K562 (cell line): ENCODE data around the gene DYNLT2B. TPM values are rescaled to one million over a fixed set of nuclear protein-coding genes. Genes with fewer than 3 reads are reported as not detected.

ENCODE experiments used
- ATAC-seq: fragments of 200-7000 bp; cut with Tn5 transposase; 3 replicates; pipeline ENCODE4 v1.9.1; 2020; ENCODE audit warnings: moderate library complexity
- BruUV-seq: library from RNA; stranded (reverse); fragments of 400-500 nt; replicated peaks from 2 replicates; lab custom pipeline; 2021; lab: Mats Ljungman, UMichigan
- CTCF ChIA-PET: fragments of 300-600 bp; formaldehyde crosslinking; extraction: SDS; loops from one replicate; lab custom pipeline; 2021; ENCODE audit warnings: low intra/inter-chr PET ratio; lab: Yijun Ruan, JAX
- POLR2A ChIA-PET: fragments of 300-600, 350-650 bp; sonication (Branson Sonifier 250); formaldehyde crosslinking; extraction: SDS; loops from one replicate; lab custom pipeline; 2021; ENCODE audit warnings: antibody characterized with exemption, inconsistent platforms; lab: Yijun Ruan, JAX
- DNase-seq, 4 experiments: peaks; one replicate each; pipeline versions ENCODE4 v3.0.0 to v3.0.0-alpha.2; 2011 to 2018; ENCODE audit warnings: low spot score in 3 of 4, mixed read lengths in 3 of 4; ENCODE audit errors: extremely low read depth in 1 of 4
- FAIRE-seq: peaks from 2 replicates; lab custom pipeline; 2011; peaks lifted over from hg19 to GRCh38; lab: Jason Lieb, UNC
- H2AFZ ChIP-seq: 2 replicates; pipeline ENCODE4 v1.6.0; 2011; ENCODE audit warnings: low read depth, low read length, control low read depth, inconsistent platforms
- H3K27ac ChIP-seq: fragments of 200-600 bp; 3 replicates; pipeline ENCODE4 v1.8.0; 2011; ENCODE audit warnings: low read depth, mild to moderate bottlenecking, control low read depth, inconsistent platforms, low read length, moderate library complexity, mixed read lengths; ENCODE audit errors: extremely low read depth
- H3K27me3 ChIP-seq, 2 experiments: fragments of 300-600 bp in 1 of 2; 2 replicates in 1 of 2; 3 replicates in 1 of 2; pipeline versions ENCODE4 v1.6.0 to v1.8.0; 2011; ENCODE audit warnings: inconsistent platforms in 2 of 2, low read length in 2 of 2, mild to moderate bottlenecking in 1 of 2, mixed read lengths in 1 of 2, moderate library complexity in 1 of 2; ENCODE audit not compliant: control insufficient read depth in 2 of 2, insufficient read depth in 2 of 2
- H3K36me3 ChIP-seq: fragments of 300-600 bp; 3 replicates; pipeline ENCODE4 v1.8.0; 2011; ENCODE audit warnings: mild to moderate bottlenecking, low read length, inconsistent platforms; ENCODE audit not compliant: control insufficient read depth, insufficient read depth
- H3K4me1 ChIP-seq, 2 experiments: fragments of 200-600 bp in 1 of 2; replicated peaks in 1 of 2; 2 replicates in 1 of 2; 3 replicates in 1 of 2; pipeline versions ENCODE4 v1.5.1 to v1.8.0; 2011; ENCODE audit warnings: inconsistent platforms in 2 of 2, low read length in 2 of 2, mild to moderate bottlenecking in 1 of 2, mixed read lengths in 1 of 2, moderate library complexity in 1 of 2; ENCODE audit not compliant: control insufficient read depth in 2 of 2, insufficient read depth in 2 of 2
- H3K4me2 ChIP-seq: 2 replicates; pipeline ENCODE4 v1.6.1; 2011; ENCODE audit warnings: low read length, control low read depth, inconsistent platforms, mixed read lengths; ENCODE audit not compliant: insufficient read depth
- H3K4me3 ChIP-seq: fragments of 200-600 bp; sonication (generic), shearing (Covaris generic); 2 replicates; pipeline ENCODE4 v1.5.1; 2016; ENCODE audit warnings: control low read depth, inconsistent platforms
- H3K79me2 ChIP-seq: fragments of 200-600 bp; 3 replicates; pipeline ENCODE4 v1.8.0; 2011; ENCODE audit warnings: low read length, inconsistent platforms; ENCODE audit not compliant: control insufficient read depth, insufficient read depth
- H3K9ac ChIP-seq, 2 experiments: 2 replicates each; pipeline versions ENCODE4 v1.6.0 to v1.6.1; 2011; ENCODE audit warnings: low read depth in 2 of 2, low read length in 2 of 2, control low read depth in 1 of 2, inconsistent platforms in 1 of 2, mild to moderate bottlenecking in 1 of 2, mixed read lengths in 1 of 2; ENCODE audit not compliant: insufficient read depth in 1 of 2
- H3K9me1 ChIP-seq: one replicate; pipeline ENCODE4 v1.6.0; 2011; ENCODE audit warnings: inconsistent platforms, mild to moderate bottlenecking, low read length, moderate library complexity; ENCODE audit not compliant: control insufficient read depth, insufficient read depth
- H3K9me3 ChIP-seq: replicated peaks from 2 replicates; pipeline ENCODE4 v1.5.1; 2011; ENCODE audit warnings: low read depth, low read length, inconsistent platforms; ENCODE audit not compliant: control insufficient read depth, insufficient read depth
- H4K20me1 ChIP-seq: replicated peaks from 2 replicates; pipeline ENCODE4 v1.6.1; 2011; ENCODE audit warnings: low read length, inconsistent platforms, mixed read lengths; ENCODE audit not compliant: control insufficient read depth, insufficient read depth
- ARHGAP35 ChIP-seq: fragments of 450-650 bp; IDR thresholded peaks from 2 replicates; pipeline ENCODE4 v1.6.1; 2018; ENCODE audit not compliant: partially characterized antibody
- CHD1 ChIP-seq: fragments of 200-600 bp; sonication (generic); IDR thresholded peaks from one replicate; pipeline ENCODE4 v1.6.1; 2012; ENCODE audit warnings: mild to moderate bottlenecking, moderate library complexity, low read length, inconsistent platforms
- CHD2 ChIP-seq: IDR thresholded peaks from 2 replicates; pipeline ENCODE4 v1.6.1; 2011; ENCODE audit warnings: low read depth, low read length
- CLOCK ChIP-seq: fragments of 250-450 bp; sonication (Bioruptor Pico); IDR thresholded peaks from 2 replicates; pipeline ENCODE4 v1.4.0; 2020; ENCODE audit warnings: mild to moderate bottlenecking, moderate library complexity, borderline replicate concordance
- GTF2F1 ChIP-seq: IDR thresholded peaks from 2 replicates; pipeline ENCODE4 v1.6.1; 2011; ENCODE audit warnings: low read depth, low read length, improper control_type of control experiment
- HNRNPH1 ChIP-seq: fragments of 200-400 bp; formaldehyde crosslinking; optimal IDR thresholded peaks from 2 replicates; pipeline ENCODE3; 2017; ENCODE audit warnings: low read depth, mild to moderate bottlenecking, low read length, moderate library complexity
- IFI16 ChIP-seq: fragments of 250-450 bp; sonication (Bioruptor Pico); IDR thresholded peaks from 2 replicates; pipeline ENCODE4 v2.1.2; 2022; ENCODE audit warnings: mild to moderate bottlenecking, inconsistent platforms
- NRF1 ChIP-seq, 2 experiments: fragments of 450-650 bp; IDR thresholded peaks in 1 of 2; conservative IDR thresholded peaks in 1 of 2; 2 replicates each; pipeline ENCODE4 v1.6.1; 2014; ENCODE audit warnings: mild to moderate bottlenecking in 2 of 2
- PTRF ChIP-seq: fragments of 450-650 bp; IDR thresholded peaks from 2 replicates; pipeline ENCODE4 v1.6.1; 2016; ENCODE audit warnings: mild to moderate bottlenecking, missing genetic modification characterization, missing compliant biosample characterization
- SAFB ChIP-seq: fragments of 200-400 bp; formaldehyde crosslinking; IDR thresholded peaks from 2 replicates; pipeline ENCODE4 v1.6.1; 2017; ENCODE audit warnings: low read depth, low read length, borderline replicate concordance
- ZFX ChIP-seq: sonication (generic); formaldehyde crosslinking; IDR thresholded peaks from 2 replicates; pipeline ENCODE4 v1.8.0; 2022; ENCODE audit warnings: mild to moderate bottlenecking, missing genetic modification reagents, moderate library complexity
- ZNF12 ChIP-seq: sonication (generic); formaldehyde crosslinking; IDR thresholded peaks from 2 replicates; pipeline ENCODE4 v1.4.0; 2020; ENCODE audit warnings: mild to moderate bottlenecking, missing genetic modification reagents
- ZNF124 ChIP-seq: sonication (generic); formaldehyde crosslinking; IDR thresholded peaks from 2 replicates; pipeline ENCODE4 v1.8.1; 2022; ENCODE audit warnings: missing genetic modification reagents
- ZNF175 ChIP-seq: fragments of 200-800 bp; sonication (Bioruptor generic); IDR thresholded peaks from 2 replicates; pipeline ENCODE4 v1.6.1; 2016; ENCODE audit warnings: low read depth, mild to moderate bottlenecking, missing genetic modification characterization, missing compliant biosample characterization
- ZNF354B ChIP-seq: fragments of 250-450 bp; sonication (Bioruptor Pico); IDR thresholded peaks from 2 replicates; pipeline ENCODE4 v1.4.0; 2020
- ZNF696 ChIP-seq: fragments of 250-450 bp; sonication (Bioruptor Pico); conservative IDR thresholded peaks from 2 replicates; pipeline ENCODE4 v1.4.0; 2020; ENCODE audit warnings: mild to moderate bottlenecking, moderate library complexity
- ZNF764 ChIP-seq: fragments of 250-450 bp; sonication (Bioruptor Pico); IDR thresholded peaks from 2 replicates; pipeline ENCODE4 v1.4.0; 2020; ENCODE audit warnings: low read depth, mild to moderate bottlenecking, moderate library complexity
- ZNF778 ChIP-seq: fragments of 450-650 bp; formaldehyde crosslinking; IDR thresholded peaks from 2 replicates; pipeline ENCODE4 v1.4.0; 2020; ENCODE audit warnings: mild to moderate bottlenecking, moderate library complexity
- WGBS: fragments of 100-300 bp; shearing (Covaris generic); methylation state at CpG from one replicate; pipeline ENCODE4 v1.1.6; 2016; ENCODE audit warnings: low coverage, mixed read lengths; ENCODE audit not compliant: insufficient coverage; ENCODE audit errors: missing lambda C conversion rate; 5-methylcytosine and 5-hydroxymethylcytosine counted together
- in situ Hi-C: fragments of 300-500 bp; cut with MboI; formaldehyde crosslinking; loops from 4 replicates; pipeline ENCODE4 v1.15.0; 2018; ENCODE audit warnings: inconsistent platforms, mixed read lengths
- intact Hi-C: fragments of 100-400 bp; cut with micrococcal nuclease; formaldehyde crosslinking; loops from 2 replicates; pipeline ENCODE4 v1.14.2; 2022
- polyA plus RNA-seq, 8 experiments: library from polyadenylated mRNA; depleted of rRNA in 4 of 8; stranded (reverse) in 5 of 8; unstranded in 3 of 8; fragments of >200 nt; fragmentation: Nextera tagmentation in 2 of 8; fragmentation: Illumina TruSeq in 1 of 8; extraction: Ambion mirVana in 2 of 8; extraction: Trizol in 1 of 8; gene quantifications; 2 replicates each; pipeline versions ENCODE4 v1.2.1 to v1.2.3, GENCODE V29; 2011 to 2014; ENCODE audit warnings: inconsistent platforms in 1 of 8, missing spikeins in 1 of 8
- total RNA-seq, 7 experiments: library from RNA; depleted of rRNA in 6 of 7; stranded (reverse); fragments of >200 nt in 6 of 7; fragmentation: Illumina TruSeq in 2 of 7; extraction: Trizol in 2 of 7; gene quantifications; 2 replicates each; pipeline versions ENCODE4 v1.2.1 to v1.2.3, GENCODE V29; 2011 to 2021; ENCODE audit warnings: low replicate concordance in 1 of 7

Gene DYNLT2B
- total and polyA plus RNA-seq, 9 of the 15 experiments (the other 6 are each of a cell fraction or from before 2014, with no cell fraction given), result 6.5 to 19.9 (median 8.7) TPM

- Histone ChIP-seq H3K4me2 (no peak overlapping the region), H3K36me3 (peaks cover 24% of the 10 kb centered on the region; the same call in 2 of the 3 replicates), H3K9me1 (no peaks in the 10 kb centered on the region), H3K9me3 (no peaks in the 10 kb centered on the region; the same call in 1 of the 2 replicates), H3K27me3 (no peaks in the 10 kb centered on the region; a peak in 1 of 5 replicates), H4K20me1 (no peaks in the 10 kb centered on the region), H3K79me2 (peaks cover 16% of the 10 kb centered on the region), H3K27ac (no peak overlapping the region), H2AFZ (no peak overlapping the region), H3K9ac (no peak overlapping the region), H3K4me1 (peaks cover 4 to 15% of the 10 kb centered on the region in 2 experiments; a peak in 4 of 5 replicates), H3K4me3 (no peak overlapping the region)
- ChIA-PET CTCF (no interaction called here), POLR2A (interaction anchor here (0.6 to 1.5 kb wide), 5 partner anchors 9 to 50 kb away, joined by 3 read pairs; no protein-coding TSS in a partner anchor)
- WGBS, result 91% methylated on average over 1 of the region's 1 CpG
- DNase-seq (no peak), FAIRE-seq (no peak), ATAC-seq (no peak)
- in situ Hi-C loops (no loop called here), intact Hi-C loops (loop anchor here (5.0 kb wide), 1 partner anchor 131 kb away; no protein-coding TSS in a partner anchor)
- no TSS peak for BruUV-seq
- TF ChIP-seq ZNF696 (CRISPR knock-in tag) (no peak), ZNF354B (CRISPR knock-in tag) (no peak), ARHGAP35 (no peak), NRF1 (conservative IDR thresholded peaks at IDR 0.05 in 1 of 2, IDR thresholded peaks at IDR 0.05 in 1 of 2) (no peak), PTRF (tag) (no peak), SAFB (no peak), ZFX (CRISPR knock-in tag) (no peak), GTF2F1 (no peak), ZNF12 (CRISPR knock-in tag) (no peak), HNRNPH1 (no peak), CHD1 (no peak), ZNF778 (CRISPR knock-in tag) (no peak), CHD2 (no peak), ZNF764 (CRISPR knock-in tag) (no peak), ZNF124 (no peak), IFI16 (no peak), CLOCK (no peak), ZNF175 (CRISPR knock-in tag) (no peak)
Measured at GRCh38 chr3:196315821-196316220, 2.2 kb downstream of the DYNLT2B start.
